WTC11 (cell line): Measurements from ENCODE around the gene KIF14. TPM values are rescaled to one million over a fixed set of nuclear protein-coding genes. Genes with fewer than 3 reads are reported as not detected.

ENCODE experiments used
- ATAC-seq: fragments of 200-7000 bp; cut with Tn5 transposase; 2 replicates; pipeline ENCODE4 v1.10.0; 2021; ENCODE audit warnings: mild to moderate bottlenecking, moderate library complexity
- CTCF ChIA-PET: fragments of 300-600 bp; sonication (Branson Sonifier 250); formaldehyde crosslinking; loops from one replicate; lab custom pipeline; 2021; ENCODE audit warnings: antibody characterized with exemption; lab: Charles Lee
- POLR2A ChIA-PET: fragments of 350-600 bp; sonication (Branson Sonifier 250); formaldehyde crosslinking; loops from one replicate; lab custom pipeline; 2021; ENCODE audit warnings: antibody characterized with exemption; lab: Charles Lee
- DNase-seq: peaks from one replicate; pipeline ENCODE4 v3.0.0; 2021; ENCODE audit warnings: low spot score
- H3K27ac Mint-ChIP-seq: 2 replicates; pipeline ENCODE4 v1.8.0; 2021; ENCODE audit warnings: mixed read lengths
- H3K27me3 Mint-ChIP-seq: 2 replicates; pipeline ENCODE4 v1.8.0; 2021; ENCODE audit warnings: low read depth, mild to moderate bottlenecking, moderate library complexity, mixed read lengths
- H3K36me3 Mint-ChIP-seq: 2 replicates; pipeline ENCODE4 v1.8.0; 2021; ENCODE audit warnings: mixed read lengths
- H3K4me1 Mint-ChIP-seq: 2 replicates; pipeline ENCODE4 v1.8.0; 2022; ENCODE audit warnings: mixed read lengths
- H3K4me3 Mint-ChIP-seq: 2 replicates; pipeline ENCODE4 v1.8.0; 2021; ENCODE audit warnings: mild to moderate bottlenecking, moderate library complexity, mixed read lengths
- H3K9me3 Mint-ChIP-seq: 2 replicates; pipeline ENCODE4 v1.8.0; 2021; ENCODE audit warnings: mixed read lengths
- FOXP1 ChIP-seq: sonication (generic); formaldehyde crosslinking; IDR thresholded peaks from 2 replicates; pipeline ENCODE4 v1.8.0; 2022; ENCODE audit warnings: missing genetic modification reagents, mild to moderate bottlenecking, moderate library complexity, borderline replicate concordance
- HMGA2 ChIP-seq: fragments of 250-450 bp; sonication (Bioruptor Pico); IDR thresholded peaks from 2 replicates; pipeline ENCODE4 v1.4.0; 2021; ENCODE audit warnings: mild to moderate bottlenecking, moderate library complexity
- MYBL2 ChIP-seq: sonication (generic); formaldehyde crosslinking; IDR thresholded peaks from 2 replicates; pipeline ENCODE4 v1.8.1; 2023; ENCODE audit warnings: mild to moderate bottlenecking, moderate library complexity, missing genetic modification reagents
- NFATC4 ChIP-seq: fragments of 250-450 bp; sonication (Bioruptor Pico); IDR thresholded peaks from 2 replicates; pipeline ENCODE4 v1.9.0; 2021; ENCODE audit warnings: mild to moderate bottlenecking
- NFE2L1 ChIP-seq: sonication (generic); formaldehyde crosslinking; IDR thresholded peaks from 2 replicates; pipeline ENCODE4 v1.8.1; 2023; ENCODE audit warnings: missing genetic modification reagents
- NFYB ChIP-seq: sonication (generic); formaldehyde crosslinking; conservative IDR thresholded peaks from 2 replicates; pipeline ENCODE4 v1.8.0; 2022; ENCODE audit warnings: low read depth, missing genetic modification reagents
- NR1H2 ChIP-seq: sonication (generic); formaldehyde crosslinking; IDR thresholded peaks from 2 replicates; pipeline ENCODE4 v1.9.0; 2021; ENCODE audit warnings: mild to moderate bottlenecking, moderate library complexity, missing genetic modification reagents
- RELA ChIP-seq: sonication (generic); formaldehyde crosslinking; IDR thresholded peaks from 2 replicates; pipeline ENCODE4 v1.8.1; 2022; ENCODE audit warnings: missing genetic modification reagents, mild to moderate bottlenecking, borderline replicate concordance
- SMAD4 ChIP-seq: sonication (generic); formaldehyde crosslinking; IDR thresholded peaks from 2 replicates; pipeline ENCODE4 v1.8.0; 2022; ENCODE audit warnings: mild to moderate bottlenecking, missing genetic modification reagents
- ZNF263 ChIP-seq: sonication (generic); formaldehyde crosslinking; IDR thresholded peaks from 2 replicates; pipeline ENCODE4 v1.8.1; 2022; ENCODE audit warnings: low read depth, mild to moderate bottlenecking, moderate library complexity, missing genetic modification reagents
- ZNF671 ChIP-seq: fragments of 250-450 bp; sonication (Bioruptor Pico); IDR thresholded peaks from 2 replicates; pipeline ENCODE4 v1.8.0; 2021; ENCODE audit warnings: mild to moderate bottlenecking
- total RNA-seq: library from RNA; stranded (reverse); gene quantifications from 3 replicates; pipeline ENCODE4 v1.2.3, GENCODE V29; 2021
- TF ChIP-seq, protein P1 (sequence below): sonication (generic); formaldehyde crosslinking; IDR thresholded peaks from 2 replicates; pipeline ENCODE4 v1.8.0; 2022; ENCODE audit warnings: missing genetic modification reagents
- TF ChIP-seq, protein P2 (sequence below): sonication (generic); formaldehyde crosslinking; IDR thresholded peaks from 2 replicates; pipeline ENCODE4 v1.8.0; 2022; ENCODE audit warnings: mild to moderate bottlenecking, missing genetic modification reagents
- TF ChIP-seq, protein P3 (sequence below): sonication (generic); formaldehyde crosslinking; conservative IDR thresholded peaks from 2 replicates; pipeline ENCODE4 v1.8.1; 2023; ENCODE audit warnings: mild to moderate bottlenecking, low read depth, missing genetic modification reagents, moderate library complexity
- TF ChIP-seq, protein P4 (sequence below): sonication (generic); formaldehyde crosslinking; IDR thresholded peaks from 2 replicates; pipeline ENCODE4 v1.8.1; 2023; ENCODE audit warnings: mild to moderate bottlenecking, missing genetic modification reagents, moderate library complexity
- TF ChIP-seq, protein P5 (sequence below): sonication (generic); formaldehyde crosslinking; IDR thresholded peaks from 2 replicates; pipeline ENCODE4 v1.8.0; 2023; ENCODE audit warnings: missing genetic modification reagents
- TF ChIP-seq, protein P6 (sequence below): fragments of 250-450 bp; sonication (Bioruptor Pico); IDR thresholded peaks from 2 replicates; pipeline ENCODE4 v1.9.0; 2021; ENCODE audit warnings: moderate library complexity, mild to moderate bottlenecking, inconsistent platforms, borderline replicate concordance
- TF ChIP-seq, protein P7 (sequence below): fragments of 250-450 bp; sonication (Bioruptor Pico); IDR thresholded peaks from 2 replicates; pipeline ENCODE4 v1.9.0; 2021; ENCODE audit warnings: mild to moderate bottlenecking

KIF14 gene
- total RNA-seq, 1 experiment from 2014 or later, result 24.4 TPM

DNA sequence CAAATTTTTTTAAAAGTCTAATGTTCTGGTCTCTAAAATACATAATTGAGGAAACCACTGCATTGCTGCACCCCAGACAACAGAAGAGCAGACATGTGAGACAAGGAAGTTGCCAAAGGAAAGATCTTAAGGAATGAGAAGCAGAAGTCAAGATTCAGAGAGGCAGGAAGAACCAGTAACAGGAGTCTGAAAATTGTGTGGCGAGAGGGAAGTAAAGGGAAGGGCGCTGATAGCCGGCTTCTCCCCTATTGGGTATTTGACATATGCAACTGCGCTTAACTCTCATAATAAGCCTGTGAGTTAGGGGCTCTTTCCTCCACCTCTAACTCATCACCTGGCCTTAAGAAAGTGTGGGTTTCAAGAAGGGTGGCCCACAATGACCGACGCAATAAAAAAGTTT, 21.9 kb upstream of the KIF14 start:
- TF ChIP-seq SMAD4 (CRISPR knock-in tag) (no peak), FOXP1 (no peak), ZNF671 (CRISPR knock-in tag) (no peak), HMGA2 (no peak), NFYB (CRISPR knock-in tag) (no peak), NR1H2 (CRISPR knock-in tag) (no peak), NFE2L1 (CRISPR knock-in tag) (no peak), NFATC4 (CRISPR knock-in tag) (no peak)
- TF ChIP-seq, protein P1, sequence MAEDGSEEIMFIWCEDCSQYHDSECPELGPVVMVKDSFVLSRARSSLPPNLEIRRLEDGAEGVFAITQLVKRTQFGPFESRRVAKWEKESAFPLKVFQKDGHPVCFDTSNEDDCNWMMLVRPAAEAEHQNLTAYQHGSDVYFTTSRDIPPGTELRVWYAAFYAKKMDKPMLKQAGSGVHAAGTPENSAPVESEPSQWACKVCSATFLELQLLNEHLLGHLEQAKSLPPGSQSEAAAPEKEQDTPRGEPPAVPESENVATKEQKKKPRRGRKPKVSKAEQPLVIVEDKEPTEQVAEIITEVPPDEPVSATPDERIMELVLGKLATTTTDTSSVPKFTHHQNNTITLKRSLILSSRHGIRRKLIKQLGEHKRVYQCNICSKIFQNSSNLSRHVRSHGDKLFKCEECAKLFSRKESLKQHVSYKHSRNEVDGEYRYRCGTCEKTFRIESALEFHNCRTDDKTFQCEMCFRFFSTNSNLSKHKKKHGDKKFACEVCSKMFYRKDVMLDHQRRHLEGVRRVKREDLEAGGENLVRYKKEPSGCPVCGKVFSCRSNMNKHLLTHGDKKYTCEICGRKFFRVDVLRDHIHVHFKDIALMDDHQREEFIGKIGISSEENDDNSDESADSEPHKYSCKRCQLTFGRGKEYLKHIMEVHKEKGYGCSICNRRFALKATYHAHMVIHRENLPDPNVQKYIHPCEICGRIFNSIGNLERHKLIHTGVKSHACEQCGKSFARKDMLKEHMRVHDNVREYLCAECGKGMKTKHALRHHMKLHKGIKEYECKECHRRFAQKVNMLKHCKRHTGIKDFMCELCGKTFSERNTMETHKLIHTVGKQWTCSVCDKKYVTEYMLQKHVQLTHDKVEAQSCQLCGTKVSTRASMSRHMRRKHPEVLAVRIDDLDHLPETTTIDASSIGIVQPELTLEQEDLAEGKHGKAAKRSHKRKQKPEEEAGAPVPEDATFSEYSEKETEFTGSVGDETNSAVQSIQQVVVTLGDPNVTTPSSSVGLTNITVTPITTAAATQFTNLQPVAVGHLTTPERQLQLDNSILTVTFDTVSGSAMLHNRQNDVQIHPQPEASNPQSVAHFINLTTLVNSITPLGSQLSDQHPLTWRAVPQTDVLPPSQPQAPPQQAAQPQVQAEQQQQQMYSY (CRISPR knock-in tag), result no peak
- TF ChIP-seq, protein P2, sequence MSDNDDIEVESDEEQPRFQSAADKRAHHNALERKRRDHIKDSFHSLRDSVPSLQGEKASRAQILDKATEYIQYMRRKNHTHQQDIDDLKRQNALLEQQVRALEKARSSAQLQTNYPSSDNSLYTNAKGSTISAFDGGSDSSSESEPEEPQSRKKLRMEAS (CRISPR knock-in tag), result no peak
- TF ChIP-seq, protein P3, sequence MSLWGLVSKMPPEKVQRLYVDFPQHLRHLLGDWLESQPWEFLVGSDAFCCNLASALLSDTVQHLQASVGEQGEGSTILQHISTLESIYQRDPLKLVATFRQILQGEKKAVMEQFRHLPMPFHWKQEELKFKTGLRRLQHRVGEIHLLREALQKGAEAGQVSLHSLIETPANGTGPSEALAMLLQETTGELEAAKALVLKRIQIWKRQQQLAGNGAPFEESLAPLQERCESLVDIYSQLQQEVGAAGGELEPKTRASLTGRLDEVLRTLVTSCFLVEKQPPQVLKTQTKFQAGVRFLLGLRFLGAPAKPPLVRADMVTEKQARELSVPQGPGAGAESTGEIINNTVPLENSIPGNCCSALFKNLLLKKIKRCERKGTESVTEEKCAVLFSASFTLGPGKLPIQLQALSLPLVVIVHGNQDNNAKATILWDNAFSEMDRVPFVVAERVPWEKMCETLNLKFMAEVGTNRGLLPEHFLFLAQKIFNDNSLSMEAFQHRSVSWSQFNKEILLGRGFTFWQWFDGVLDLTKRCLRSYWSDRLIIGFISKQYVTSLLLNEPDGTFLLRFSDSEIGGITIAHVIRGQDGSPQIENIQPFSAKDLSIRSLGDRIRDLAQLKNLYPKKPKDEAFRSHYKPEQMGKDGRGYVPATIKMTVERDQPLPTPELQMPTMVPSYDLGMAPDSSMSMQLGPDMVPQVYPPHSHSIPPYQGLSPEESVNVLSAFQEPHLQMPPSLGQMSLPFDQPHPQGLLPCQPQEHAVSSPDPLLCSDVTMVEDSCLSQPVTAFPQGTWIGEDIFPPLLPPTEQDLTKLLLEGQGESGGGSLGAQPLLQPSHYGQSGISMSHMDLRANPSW (CRISPR knock-in tag), result no peak
- TF ChIP-seq, protein P4, sequence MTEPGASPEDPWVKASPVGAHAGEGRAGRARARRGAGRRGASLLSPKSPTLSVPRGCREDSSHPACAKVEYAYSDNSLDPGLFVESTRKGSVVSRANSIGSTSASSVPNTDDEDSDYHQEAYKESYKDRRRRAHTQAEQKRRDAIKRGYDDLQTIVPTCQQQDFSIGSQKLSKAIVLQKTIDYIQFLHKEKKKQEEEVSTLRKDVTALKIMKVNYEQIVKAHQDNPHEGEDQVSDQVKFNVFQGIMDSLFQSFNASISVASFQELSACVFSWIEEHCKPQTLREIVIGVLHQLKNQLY (CRISPR knock-in tag), result no peak
- TF ChIP-seq, all 79 proteins: peak for 0
- no peak overlapping the region for H3K27ac Mint-ChIP-seq
- H3K27me3 Mint-ChIP-seq, result no peaks in the 10 kb centered on the region
- peaks cover 2% of the 10 kb centered on the region; the same call in 1 of the 2 replicates for H3K4me1 Mint-ChIP-seq
- H3K36me3 Mint-ChIP-seq, result peaks cover 21% of the 10 kb centered on the region
- CTCF ChIA-PET, result interaction anchor here (1.4 kb wide), 1 partner anchor 20 kb away, joined by 5 read pairs; no protein-coding TSS in a partner anchor
- POLR2A ChIA-PET, result no interaction called here
- H3K4me3 Mint-ChIP-seq, result no peak overlapping the region
- H3K9me3 Mint-ChIP-seq, result no peaks in the 10 kb centered on the region
- ATAC-seq (no peak), DNase-seq (no peak)

DNA sequence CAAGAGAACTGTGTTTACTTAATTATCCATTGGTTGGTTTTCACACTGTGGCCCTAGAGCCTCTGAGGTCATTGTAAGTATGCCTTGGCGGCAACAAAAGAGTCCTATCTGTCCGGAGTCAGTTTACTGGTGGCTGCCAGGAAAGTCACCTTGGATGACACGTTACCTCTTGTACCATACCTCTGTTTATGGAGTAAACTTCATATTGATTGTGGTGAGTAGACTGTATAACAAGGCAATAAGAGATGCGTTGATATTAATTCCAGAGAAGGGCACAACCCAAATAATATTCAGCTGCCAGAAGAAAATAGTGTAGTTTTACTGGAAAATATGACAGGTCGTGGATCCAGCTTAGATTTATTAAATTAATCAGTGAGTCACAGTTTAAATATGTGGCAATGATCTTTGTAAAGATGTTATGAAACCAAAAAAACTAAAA, 20.4 kb upstream of the KIF14 start:
- POLR2A ChIA-PET, result no interaction called here

More for the DNA sequence above, 20.4 kb upstream of the KIF14 start:
- H3K27ac Mint-ChIP-seq, result no peak overlapping the region
- H3K9me3 Mint-ChIP-seq, result no peaks in the 10 kb centered on the region
- CTCF ChIA-PET, result no interaction called here
- no peaks in the 10 kb centered on the region for H3K27me3 Mint-ChIP-seq
- ATAC-seq, result no peak
- H3K4me3 Mint-ChIP-seq, result no peak overlapping the region
- H3K4me1 Mint-ChIP-seq, result peaks cover 2% of the 10 kb centered on the region; the same call in 1 of the 2 replicates
- DNase-seq, result no peak
- TF ChIP-seq, protein P5, sequence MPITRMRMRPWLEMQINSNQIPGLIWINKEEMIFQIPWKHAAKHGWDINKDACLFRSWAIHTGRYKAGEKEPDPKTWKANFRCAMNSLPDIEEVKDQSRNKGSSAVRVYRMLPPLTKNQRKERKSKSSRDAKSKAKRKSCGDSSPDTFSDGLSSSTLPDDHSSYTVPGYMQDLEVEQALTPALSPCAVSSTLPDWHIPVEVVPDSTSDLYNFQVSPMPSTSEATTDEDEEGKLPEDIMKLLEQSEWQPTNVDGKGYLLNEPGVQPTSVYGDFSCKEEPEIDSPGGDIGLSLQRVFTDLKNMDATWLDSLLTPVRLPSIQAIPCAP (CRISPR knock-in tag), result no peak
- TF ChIP-seq RELA (CRISPR knock-in tag) (no peak), MYBL2 (CRISPR knock-in tag) (no peak), ZNF263 (CRISPR knock-in tag) (no peak)
- TF ChIP-seq, protein P6, sequence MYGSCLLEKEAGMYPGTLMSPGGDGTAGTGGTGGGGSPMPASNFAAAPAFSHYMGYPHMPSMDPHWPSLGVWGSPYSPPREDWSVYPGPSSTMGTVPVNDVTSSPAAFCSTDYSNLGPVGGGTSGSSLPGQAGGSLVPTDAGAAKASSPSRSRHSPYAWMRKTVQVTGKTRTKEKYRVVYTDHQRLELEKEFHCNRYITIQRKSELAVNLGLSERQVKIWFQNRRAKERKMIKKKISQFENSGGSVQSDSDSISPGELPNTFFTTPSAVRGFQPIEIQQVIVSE, result no peak
- TF ChIP-seq, protein P3 (CRISPR knock-in tag), result no peak
- TF ChIP-seq, protein P7, sequence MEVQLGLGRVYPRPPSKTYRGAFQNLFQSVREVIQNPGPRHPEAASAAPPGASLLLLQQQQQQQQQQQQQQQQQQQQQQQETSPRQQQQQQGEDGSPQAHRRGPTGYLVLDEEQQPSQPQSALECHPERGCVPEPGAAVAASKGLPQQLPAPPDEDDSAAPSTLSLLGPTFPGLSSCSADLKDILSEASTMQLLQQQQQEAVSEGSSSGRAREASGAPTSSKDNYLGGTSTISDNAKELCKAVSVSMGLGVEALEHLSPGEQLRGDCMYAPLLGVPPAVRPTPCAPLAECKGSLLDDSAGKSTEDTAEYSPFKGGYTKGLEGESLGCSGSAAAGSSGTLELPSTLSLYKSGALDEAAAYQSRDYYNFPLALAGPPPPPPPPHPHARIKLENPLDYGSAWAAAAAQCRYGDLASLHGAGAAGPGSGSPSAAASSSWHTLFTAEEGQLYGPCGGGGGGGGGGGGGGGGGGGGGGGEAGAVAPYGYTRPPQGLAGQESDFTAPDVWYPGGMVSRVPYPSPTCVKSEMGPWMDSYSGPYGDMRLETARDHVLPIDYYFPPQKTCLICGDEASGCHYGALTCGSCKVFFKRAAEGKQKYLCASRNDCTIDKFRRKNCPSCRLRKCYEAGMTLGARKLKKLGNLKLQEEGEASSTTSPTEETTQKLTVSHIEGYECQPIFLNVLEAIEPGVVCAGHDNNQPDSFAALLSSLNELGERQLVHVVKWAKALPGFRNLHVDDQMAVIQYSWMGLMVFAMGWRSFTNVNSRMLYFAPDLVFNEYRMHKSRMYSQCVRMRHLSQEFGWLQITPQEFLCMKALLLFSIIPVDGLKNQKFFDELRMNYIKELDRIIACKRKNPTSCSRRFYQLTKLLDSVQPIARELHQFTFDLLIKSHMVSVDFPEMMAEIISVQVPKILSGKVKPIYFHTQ (CRISPR knock-in tag), result no peak
- H3K36me3 Mint-ChIP-seq, result peaks cover 9% of the 10 kb centered on the region
